Activated CD8-positive, alpha-beta memory T cell treated with anti-CD3 and anti-CD28 coated beads, Interleukin-2, amount 50 U/mL, for 1 hour (primary cell): ENCODE measurements around the gene MMP25.

Experiments used
- DNase-seq: peaks from one replicate; pipeline ENCODE4 v3.0.0-alpha.2; 2020; ENCODE audit errors: extremely low read depth

MMP25 gene

DNA sequence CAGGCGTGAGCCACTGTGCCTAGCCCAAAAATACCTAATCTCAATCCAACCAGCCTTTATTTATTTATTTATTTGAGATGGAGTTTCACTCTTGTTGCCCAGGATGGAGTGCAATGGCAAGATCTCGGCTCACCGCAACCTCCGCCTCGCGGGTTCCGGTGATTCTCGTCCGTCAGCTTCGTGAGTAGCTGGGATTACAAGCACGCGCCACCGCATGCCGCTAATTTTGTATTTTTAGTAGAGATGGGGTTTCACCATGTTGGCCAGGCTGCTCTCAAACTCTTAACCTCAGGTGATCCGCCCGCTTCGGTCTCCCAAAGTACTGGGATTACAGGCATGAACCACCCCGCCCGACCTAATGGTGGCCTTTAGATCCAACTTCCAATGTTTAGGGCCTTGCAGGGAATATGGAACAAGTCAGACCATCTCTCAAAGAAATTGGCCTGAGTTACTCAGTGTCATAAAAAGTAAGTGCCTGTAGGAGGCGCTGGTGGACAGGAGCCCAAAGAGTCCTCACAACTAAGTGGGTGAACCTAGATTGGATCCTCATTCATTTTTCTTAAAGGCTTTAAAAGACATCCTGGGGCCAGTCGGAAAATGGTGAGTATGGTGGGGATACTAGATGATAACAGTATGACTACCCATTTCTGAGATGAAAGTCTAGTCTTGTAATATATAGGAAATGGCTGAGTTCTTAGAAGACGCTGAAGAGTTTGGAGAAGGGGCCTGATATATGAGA, 48.1 kb downstream of the MMP25 start:
- DNase-seq: no peak

DNA sequence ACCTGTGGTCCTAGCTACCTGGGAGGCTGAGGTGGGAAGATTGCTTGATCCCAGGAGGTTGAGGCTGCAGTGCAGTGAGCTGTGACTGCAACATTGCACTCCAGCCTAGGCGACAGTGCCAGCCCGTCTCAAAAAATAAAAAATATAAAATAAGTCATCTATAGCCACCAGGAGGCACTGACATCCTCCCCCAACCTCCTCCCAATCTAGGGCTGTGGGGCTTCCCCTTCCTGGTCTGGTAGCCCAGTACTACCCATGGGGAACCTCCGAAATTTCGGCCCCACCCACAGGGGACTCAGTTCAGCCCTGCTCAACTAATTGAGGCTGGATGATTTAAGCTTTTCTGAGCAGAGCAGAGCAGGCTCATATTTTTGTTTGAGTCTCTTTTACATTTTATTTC, 49.5 kb downstream of the MMP25 start:
- DNase-seq: no peak

DNA sequence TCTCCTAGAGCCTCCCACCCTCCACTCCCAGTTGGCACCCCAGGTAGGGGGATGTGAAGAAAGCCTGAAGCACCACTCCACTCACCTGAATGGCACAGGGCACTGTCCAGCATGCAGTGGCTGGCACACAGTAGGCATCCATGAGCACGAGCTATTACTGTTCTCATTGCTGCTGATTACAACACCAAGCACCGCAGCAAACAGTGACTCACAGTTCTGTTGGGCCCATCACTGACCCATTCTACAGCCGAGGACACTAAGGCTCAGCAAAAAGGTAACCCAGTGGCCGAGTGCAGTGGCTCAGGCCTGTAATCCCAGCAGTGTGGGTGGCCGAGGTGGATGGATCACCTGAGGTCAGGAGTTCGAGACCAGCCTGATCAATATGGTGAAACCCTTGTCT, 50.0 kb downstream of the MMP25 start:
- DNase-seq: no peak

GRCh38 chr16:3097266-3097665, 50.9 kb downstream of the MMP25 start:
- DNase-seq: no peak

DNA sequence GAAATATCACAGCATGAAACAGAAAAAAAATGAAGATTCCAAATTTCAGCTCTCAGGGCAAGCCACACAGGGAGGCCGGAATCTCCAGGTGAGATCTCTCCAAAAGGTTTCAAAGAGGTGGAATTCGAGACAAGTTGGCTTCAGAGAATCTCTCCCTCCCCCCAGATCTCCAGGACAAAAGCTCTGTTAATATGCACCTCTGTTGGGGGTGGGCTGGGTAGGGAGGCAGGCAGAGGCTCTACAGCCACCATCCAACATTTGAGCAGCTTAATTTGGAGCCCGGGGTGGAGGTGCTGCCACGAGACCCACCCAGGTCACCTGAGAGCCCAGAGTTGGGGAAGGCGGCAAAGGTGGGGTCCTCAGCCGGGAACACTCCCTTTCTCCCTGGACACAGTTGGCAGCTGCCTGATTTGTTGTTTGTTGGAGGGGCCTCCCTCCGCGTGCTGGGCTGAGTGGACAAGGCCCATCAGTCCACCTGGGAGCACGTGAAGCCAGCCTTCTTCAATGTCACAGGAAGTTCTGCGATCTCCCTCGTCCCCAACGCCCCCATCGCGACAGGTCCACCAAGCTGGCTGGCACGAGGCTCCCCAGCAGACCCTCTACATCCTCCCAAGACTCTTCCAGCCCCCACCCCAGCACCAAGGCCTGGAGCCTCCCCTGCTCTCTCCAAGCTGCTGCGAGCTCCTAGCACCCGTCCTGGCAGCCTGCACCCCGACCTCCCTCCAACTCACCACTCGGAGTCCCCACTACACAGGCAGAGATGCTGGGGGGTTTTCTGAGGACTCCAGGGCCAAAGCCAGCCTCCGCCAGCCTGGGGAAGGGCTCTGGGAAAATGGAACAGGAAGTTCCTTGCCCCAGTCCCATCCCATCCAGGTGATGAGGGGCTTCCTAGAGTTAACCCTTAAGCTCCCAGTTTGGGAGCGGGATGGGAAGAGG, 52.4 kb downstream of the MMP25 start, which contains the start of gene ZSCAN10:
Gene ZSCAN10, minus strand, starts transcription at position 836 of the 936 bp plus-strand sequence. CDS start 6,357 bp downstream, outside the sequence.
- no peak for DNase-seq

- DNase-seq: no peak
Measured at GRCh38 chr16:3099395-3099731, 53.0 kb downstream of the MMP25 start.

GRCh38 chr16:3099732-3100499, 53.6 kb downstream of the MMP25 start:
- DNase-seq: peak; percentile 69

DNA sequence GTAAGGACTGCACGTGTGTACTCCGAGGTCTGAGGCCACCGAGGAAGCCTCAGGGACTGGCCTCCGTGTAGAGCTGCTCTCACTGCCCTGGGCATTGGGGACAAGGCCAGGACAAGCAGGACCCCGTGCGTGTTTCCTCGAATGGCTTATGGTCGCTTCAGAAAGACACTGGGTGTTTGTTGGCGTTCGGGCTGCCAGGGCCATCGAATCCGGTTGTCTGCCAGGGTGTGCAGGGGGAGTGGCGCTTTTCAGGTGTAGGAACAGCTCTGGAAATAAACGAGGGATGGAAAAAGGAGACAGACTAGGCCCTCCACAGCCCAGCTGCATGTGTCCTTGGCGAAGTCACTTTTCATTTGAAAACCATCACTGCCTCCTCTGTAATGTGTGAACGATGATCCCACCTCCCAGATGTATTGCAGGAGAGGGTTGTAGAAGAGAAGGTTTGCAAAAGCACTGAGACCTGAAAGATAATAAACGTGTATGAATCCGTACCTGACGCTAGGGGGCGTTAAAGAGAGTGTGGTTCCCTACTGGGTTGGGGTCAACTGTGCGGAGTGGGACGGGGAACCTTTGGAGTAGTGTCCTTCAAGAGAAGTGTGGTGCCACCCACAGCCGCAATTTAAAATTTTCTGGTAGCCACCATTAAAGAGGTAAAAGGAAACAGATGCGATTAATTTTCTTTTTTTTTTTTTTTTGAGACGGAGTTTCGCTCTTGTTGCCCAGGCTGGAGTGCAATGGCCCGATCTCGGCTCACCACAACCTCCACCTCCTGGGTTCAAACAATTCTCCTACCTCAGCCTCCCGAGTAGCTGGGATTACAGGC, 54.9 kb downstream of the MMP25 start:
- DNase-seq: no peak

DNA sequence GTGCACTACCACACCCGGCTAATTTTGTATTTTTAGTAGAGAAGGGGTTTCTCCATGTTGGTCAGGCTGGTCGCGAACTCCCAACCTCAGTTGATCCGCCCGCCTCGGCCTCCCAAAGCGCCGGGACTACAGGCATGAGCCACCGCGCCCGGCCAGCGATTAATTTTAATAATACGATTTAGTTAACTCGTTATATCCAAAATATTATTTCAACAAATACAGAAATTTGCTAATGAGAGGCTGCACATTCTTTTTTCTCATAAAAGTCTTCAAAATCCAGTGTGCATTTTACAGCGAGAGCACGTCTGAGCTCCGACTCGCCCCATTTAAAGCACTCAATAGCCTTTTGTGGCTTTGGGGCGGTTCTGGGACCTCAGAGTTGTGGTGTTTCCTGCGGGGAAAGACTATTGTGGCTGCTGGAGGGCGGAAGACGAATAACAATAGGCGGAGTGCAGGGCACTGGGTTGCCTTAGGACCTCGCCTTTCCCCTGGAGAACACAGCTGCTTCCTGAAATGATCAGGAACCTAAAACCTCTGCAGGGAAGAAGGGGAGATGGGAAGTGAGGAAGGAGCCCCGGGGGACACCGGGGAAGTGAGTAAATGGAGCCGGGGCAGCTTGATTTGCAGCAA, 55.6 kb downstream of the MMP25 start:
- DNase-seq: no peak

GRCh38 chr16:3106205-3106928, 60.0 kb downstream of the MMP25 start:
- peak; percentile 71 for DNase-seq
